Measurements from ENCODE around the gene SH3BGRL2. TPM values are rescaled to one million over a fixed set of nuclear protein-coding genes. Genes with fewer than 3 reads are reported as not detected.
"Not testable (repeated sequence)": the region's sequence is repeated elsewhere in the genome, so short reads cannot be mapped to it uniquely, and the experiment has no call there.

SH3BGRL2 gene
- total RNA-seq, 1 donor, result 26.1 TPM

DNA sequence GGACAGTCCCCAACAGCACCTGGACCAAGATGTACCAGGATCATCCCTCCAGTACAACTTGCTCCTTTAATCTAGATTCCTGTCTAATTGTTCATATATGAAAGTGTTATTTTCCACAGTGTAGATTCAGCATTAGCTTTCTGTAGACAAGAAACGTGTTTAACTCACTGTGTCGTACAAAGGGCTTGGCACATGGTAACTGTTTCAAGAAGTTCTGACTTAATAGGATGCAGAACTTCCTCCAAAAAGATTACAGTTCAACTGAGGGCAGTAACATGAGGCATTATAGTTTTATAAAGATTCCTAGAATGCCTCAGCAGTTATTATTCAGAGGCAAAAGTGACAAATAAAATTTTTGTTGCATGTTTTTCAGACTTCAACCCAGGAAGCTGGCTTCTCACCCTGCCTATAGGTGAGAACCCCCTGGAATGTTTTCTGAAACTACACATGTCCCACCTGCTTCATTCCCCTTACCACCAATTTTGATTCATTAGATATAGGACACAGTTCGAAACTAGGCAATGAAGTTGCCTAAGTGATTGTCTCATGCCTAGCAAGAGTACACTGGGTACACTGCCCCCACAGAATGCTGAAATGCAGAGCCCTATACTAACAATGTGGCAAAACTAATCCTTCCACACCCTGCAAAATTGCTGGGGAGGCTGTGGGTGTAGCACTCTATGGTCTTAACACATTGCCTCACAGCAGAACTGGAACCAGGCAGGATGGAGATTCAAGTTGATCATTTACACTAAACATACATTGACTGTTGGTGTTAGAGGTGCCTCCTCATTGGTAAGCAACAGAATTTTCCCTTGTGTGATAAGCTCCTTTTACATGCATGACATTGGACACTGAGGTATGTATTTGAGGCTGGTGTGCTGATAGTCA, 22.6 kb upstream of the SH3BGRL2 start:
- Histone ChIP-seq H3K9me3 (ENCODE audit: low read depth, low read length) (no peaks in the 10 kb centered on the region), H3K4me3 (ENCODE audit: low read length) (no peak overlapping the region), H3K4me1 (ENCODE audit: insufficient read depth, low read length) (no peaks in the 10 kb centered on the region), H3K27me3 (ENCODE audit: insufficient read depth, low read length) (no peaks in the 10 kb centered on the region)

DNA sequence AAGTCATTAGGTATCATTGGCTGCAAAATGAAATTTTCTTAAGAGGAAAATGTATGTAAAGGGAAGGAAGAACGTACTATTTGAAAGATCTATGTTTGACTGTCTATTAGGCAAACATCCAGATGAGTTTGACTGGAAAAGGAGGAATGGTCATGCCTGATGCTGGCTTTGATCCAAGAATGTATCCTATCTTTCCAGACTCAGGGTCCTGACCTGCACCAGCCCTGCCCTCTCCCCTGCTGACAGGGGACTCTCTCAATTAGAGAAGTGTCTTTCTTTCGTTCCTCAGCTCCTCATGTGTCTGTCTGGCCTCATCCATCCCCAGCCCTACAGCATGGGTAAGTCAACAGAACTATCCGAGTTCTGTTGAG, 21.9 kb upstream of the SH3BGRL2 start:
- Histone ChIP-seq H3K4me1 (ENCODE audit: insufficient read depth, low read length) (no peaks in the 10 kb centered on the region), H3K27me3 (ENCODE audit: insufficient read depth, low read length) (no peaks in the 10 kb centered on the region), H3K4me3 (ENCODE audit: low read length) (no peak overlapping the region), H3K9me3 (ENCODE audit: low read depth, low read length) (no peaks in the 10 kb centered on the region)

DNA sequence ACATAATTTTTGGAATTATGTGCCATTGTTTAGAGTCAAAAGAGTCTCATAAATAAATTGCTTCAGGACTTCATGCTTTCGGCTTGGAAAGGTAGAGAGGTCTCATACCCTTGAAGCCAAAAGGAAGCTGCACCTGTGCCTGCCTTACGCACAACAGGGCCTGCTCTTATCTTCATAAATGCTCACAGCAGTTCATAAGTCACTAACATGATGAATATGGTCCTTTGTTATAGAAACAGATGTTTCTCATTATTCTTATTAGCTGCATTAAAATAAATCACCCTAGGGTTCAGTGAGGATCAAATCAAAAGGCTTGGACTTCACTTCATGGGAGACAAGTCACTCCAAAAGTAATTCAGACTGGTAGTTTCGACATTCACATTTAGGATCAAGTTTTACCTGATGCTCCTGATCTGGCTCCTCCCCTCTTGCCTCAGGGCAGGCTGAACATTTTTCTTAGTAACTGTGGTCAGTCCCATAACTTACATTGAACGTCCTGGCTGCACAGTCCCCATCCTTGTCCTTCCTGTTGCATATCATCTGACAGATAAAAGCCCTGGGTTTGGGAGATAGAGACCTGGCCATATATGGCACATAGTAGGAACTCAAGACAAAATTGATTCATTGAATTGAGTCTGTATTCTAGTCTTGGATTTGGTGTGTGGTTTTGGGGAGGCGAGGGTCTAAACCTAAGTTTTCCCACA, 20.7 kb upstream of the SH3BGRL2 start:
- no peak overlapping the region for H3K4me3 ChIP-seq (ENCODE audit: low read length)
- H3K4me1 ChIP-seq (ENCODE audit: insufficient read depth, low read length), result no peaks in the 10 kb centered on the region
- H3K9me3 ChIP-seq (ENCODE audit: low read depth, low read length), result no peaks in the 10 kb centered on the region
- H3K27me3 ChIP-seq (ENCODE audit: insufficient read depth, low read length), result no peaks in the 10 kb centered on the region

DNA sequence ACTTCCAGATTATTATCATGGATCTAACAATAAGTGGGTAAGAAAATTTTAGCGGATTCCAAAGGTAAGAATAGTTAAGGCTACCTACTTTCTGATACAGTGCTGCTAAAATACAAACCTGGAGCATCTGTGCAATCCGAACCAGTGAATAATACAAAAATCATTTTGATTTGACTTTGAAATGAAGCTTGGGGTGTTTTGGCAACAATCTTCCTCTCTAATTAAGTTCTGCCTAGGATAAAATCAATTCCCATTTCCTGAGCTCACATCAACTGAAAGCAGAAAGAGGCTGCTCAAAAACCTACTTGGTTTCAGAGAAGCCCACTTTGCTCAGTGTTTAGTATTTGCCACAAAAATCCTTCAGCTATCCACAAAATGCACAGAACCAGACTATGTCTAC, 18.7 kb upstream of the SH3BGRL2 start:
- no peaks in the 10 kb centered on the region for H3K9me3 ChIP-seq (ENCODE audit: low read depth, low read length)
- no peaks in the 10 kb centered on the region for H3K27me3 ChIP-seq (ENCODE audit: insufficient read depth, low read length)
- H3K4me1 ChIP-seq (ENCODE audit: insufficient read depth, low read length), result no peaks in the 10 kb centered on the region
- H3K4me3 ChIP-seq (ENCODE audit: low read length), result no peak overlapping the region

DNA sequence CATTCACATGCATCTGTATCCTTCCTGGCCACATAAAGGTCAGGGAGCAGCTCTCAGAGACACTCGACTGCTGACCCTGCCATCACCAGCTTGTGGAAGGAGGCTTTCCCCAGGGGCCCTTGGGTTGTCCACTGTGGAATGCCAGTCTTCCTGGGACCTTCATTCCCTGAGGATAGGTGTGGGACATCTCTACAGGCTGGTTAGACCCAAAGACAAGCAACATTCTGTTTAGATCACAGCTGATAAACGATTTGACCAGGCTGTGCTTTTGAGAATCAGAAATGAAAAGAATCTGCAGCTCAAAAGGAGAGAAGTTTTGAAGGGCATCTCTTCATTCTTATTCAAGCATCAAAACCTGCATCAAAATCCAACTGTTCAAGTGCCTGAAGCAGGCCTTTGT, 18.2 kb upstream of the SH3BGRL2 start:
- Histone ChIP-seq H3K4me1 (ENCODE audit: insufficient read depth, low read length) (no peaks in the 10 kb centered on the region), H3K27me3 (ENCODE audit: insufficient read depth, low read length) (no peaks in the 10 kb centered on the region)

DNA sequence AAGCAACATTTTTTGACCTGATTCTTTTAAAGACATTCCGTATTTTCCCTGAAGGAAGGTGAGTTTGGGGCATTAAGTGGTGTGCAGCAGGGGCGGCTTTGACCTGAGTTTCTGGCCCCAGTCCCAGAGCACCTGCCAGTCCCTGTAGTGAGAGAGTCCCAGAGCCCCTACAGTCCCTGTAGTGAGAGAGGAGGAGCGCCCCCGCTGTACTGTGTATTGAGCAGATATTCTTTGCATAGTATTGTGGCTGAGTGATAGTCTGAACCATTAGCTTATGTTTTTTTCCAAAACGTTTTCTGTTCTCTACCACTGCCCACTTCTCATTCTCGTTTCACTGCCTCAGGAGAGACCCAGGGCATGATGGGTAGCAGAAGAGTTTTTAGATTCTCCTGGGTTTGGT, 17.2 kb upstream of the SH3BGRL2 start:
- no peaks in the 10 kb centered on the region for H3K9me3 ChIP-seq (ENCODE audit: low read depth, low read length)
- H3K4me1 ChIP-seq (ENCODE audit: insufficient read depth, low read length), result no peaks in the 10 kb centered on the region
- H3K27me3 ChIP-seq (ENCODE audit: insufficient read depth, low read length), result no peaks in the 10 kb centered on the region
- no peak overlapping the region for H3K4me3 ChIP-seq (ENCODE audit: low read length)

More for the DNA sequence above, 18.2 kb upstream of the SH3BGRL2 start:
- Histone ChIP-seq H3K4me3 (ENCODE audit: low read length) (no peak overlapping the region), H3K9me3 (ENCODE audit: low read depth, low read length) (no peaks in the 10 kb centered on the region)

DNA sequence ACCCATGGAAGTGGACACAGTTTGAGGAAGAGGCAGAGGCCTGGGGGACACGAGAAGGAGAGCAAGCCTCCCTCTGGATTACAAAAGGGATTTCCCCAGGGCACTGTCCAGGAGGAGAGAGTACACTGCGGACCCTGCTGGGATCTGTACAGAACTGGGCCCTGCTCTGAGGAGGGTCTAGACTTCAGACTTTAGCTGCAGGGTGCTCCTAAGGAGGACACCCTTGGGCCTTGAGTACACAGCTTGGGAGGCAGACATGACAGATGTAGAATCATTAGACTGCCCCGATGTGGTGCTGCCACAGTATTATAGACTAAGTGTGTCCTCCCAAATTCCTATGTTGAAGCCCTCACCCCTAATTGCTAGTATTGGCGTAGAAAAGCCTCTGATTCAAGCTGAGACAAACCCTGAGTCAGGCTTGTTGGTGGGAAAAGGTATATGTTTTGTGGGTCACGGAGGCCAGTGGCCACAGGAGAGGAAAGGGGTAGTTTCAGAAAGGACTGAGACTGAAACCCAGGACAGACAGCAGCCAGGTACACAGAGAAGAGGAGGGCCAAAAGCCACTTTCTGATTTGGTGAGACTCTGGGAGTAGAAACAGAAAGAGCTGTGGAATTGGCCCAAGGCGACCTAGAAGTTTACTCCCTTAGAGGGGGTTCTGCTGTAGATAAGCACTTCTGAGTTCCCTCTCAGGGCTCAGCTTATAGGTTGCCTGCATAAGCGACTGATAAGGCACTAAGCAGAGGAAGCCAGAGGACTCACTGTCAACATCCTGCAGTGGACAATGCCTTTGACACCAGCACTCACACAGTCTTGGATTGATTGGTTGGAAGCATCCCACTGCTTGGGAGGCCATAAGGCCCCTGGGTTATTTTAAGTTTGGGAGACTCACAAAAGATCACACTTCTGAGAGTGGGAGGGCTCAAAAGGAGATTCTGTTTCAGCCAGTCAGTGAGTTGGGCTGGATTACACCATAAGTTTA, 16.5 kb upstream of the SH3BGRL2 start:
- Histone ChIP-seq H3K9me3 (ENCODE audit: low read depth, low read length) (no peaks in the 10 kb centered on the region), H3K27me3 (ENCODE audit: insufficient read depth, low read length) (no peaks in the 10 kb centered on the region), H3K4me1 (ENCODE audit: insufficient read depth, low read length) (no peaks in the 10 kb centered on the region), H3K4me3 (ENCODE audit: low read length) (no peak overlapping the region)

DNA sequence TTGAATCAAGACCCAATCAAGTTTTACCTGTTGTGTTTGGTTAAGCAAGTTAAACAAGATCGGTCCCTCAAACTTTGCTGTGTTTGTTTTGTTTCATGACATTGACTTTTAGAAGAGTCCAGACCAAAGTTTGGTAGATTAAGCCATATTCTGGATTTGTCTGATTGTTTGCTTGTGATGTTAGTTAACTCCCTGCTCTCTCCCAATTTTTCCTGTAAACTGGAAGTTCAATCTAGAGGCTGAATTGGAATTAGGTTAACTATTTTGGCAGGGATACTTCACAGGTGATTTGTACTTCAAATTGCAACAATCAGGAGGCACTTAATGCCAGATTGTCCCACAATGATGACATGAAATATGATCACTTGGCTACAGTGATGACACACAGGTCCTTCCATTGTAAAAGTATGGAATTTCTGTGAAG, 13.6 kb upstream of the SH3BGRL2 start:
- H3K27me3 ChIP-seq (ENCODE audit: insufficient read depth, low read length), result no peaks in the 10 kb centered on the region
- H3K4me1 ChIP-seq (ENCODE audit: insufficient read depth, low read length), result no peaks in the 10 kb centered on the region
- no peaks in the 10 kb centered on the region for H3K9me3 ChIP-seq (ENCODE audit: low read depth, low read length)
- no peak overlapping the region for H3K4me3 ChIP-seq (ENCODE audit: low read length)

DNA sequence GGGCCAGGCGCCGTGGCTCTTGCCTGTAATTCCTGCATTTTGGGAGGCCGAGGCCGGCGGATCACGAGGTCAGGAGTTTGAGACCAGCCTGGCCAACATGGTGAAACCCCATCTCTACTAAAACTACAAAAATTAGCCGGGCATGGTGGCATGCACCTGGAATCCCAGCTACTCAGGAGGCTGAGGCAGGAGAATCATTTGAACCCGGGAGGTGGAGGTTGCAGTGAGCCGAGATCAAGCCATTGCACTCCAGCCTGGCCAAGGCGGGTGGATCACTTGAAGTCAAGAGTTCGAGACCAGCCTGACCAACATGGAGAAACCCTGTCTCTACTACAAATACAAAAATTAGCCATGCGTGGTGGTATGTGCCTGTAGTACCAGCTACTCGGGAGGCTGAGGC, 12.7 kb upstream of the SH3BGRL2 start:
- not testable (repeated sequence) for H3K4me3 ChIP-seq (ENCODE audit: low read length); H3K27me3 ChIP-seq (ENCODE audit: insufficient read depth, low read length); H3K9me3 ChIP-seq (ENCODE audit: low read depth, low read length); H3K4me1 ChIP-seq (ENCODE audit: insufficient read depth, low read length)

DNA sequence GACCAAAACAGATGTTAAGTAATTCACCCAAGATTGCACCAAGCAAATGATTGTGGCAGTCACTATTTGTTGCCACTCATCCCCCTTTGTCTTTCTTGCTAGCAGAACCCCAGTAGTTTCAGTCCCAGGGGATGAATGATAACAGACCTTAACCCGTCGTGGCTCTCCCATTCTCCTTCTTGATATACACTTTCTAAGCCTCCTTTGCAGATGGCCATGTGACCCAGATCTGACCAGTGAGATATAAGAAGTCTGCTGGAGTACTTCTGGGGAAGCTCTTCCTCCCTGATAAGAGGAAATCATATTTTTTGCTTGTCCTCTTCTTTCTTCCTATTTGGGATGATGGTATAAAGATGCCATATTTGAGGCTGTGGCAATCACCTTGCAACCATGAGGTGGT, 9.6 kb upstream of the SH3BGRL2 start:
- no peaks in the 10 kb centered on the region for H3K9me3 ChIP-seq (ENCODE audit: low read depth, low read length)
- H3K4me3 ChIP-seq (ENCODE audit: low read length), result no peak overlapping the region

DNA sequence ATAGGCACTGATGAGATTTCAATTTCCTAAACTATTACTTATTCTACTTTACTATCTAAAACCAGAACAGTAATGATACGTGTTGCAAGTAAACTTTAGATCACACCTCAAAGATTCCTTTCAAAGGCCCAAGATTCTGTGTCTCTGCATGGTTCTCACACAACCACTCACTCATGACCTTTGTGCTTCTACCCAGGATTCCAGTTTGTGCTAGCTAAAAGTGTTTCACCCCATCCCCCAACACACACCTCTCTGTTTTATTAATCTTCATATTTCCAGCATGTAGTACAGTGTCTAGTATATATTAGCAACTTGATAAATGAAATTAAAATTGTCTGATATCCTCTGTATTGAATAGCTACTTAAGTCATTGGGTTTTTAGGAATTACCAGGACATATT, 8.8 kb upstream of the SH3BGRL2 start:
- H3K27me3 ChIP-seq (ENCODE audit: insufficient read depth, low read length), result no peaks in the 10 kb centered on the region
- H3K4me3 ChIP-seq (ENCODE audit: low read length), result no peak overlapping the region
- no peaks in the 10 kb centered on the region for H3K9me3 ChIP-seq (ENCODE audit: low read depth, low read length)
- no peaks in the 10 kb centered on the region for H3K4me1 ChIP-seq (ENCODE audit: insufficient read depth, low read length)

More for the DNA sequence above, 9.6 kb upstream of the SH3BGRL2 start:
- Histone ChIP-seq H3K27me3 (ENCODE audit: insufficient read depth, low read length) (no peaks in the 10 kb centered on the region), H3K4me1 (ENCODE audit: insufficient read depth, low read length) (no peaks in the 10 kb centered on the region)

DNA sequence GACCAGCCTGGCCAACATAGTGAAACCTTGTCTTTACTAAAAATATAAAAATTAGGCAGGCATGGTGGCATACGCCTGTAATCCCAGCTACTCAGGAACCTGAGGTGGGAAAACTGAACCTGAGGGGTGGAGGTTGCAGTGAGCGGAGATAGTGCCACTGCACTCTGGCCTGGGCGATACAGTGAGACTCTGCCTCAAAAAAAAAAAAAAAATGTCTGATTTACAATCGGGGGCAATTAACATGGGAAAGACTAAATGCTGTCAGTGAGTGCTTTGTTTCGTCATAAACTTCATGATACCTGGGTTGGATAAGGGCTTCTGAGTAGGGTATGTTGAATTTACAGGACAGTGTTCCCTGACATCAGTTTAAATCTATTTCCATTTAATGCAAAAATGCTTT, 8.0 kb upstream of the SH3BGRL2 start:
- Histone ChIP-seq H3K4me3 (ENCODE audit: low read length) (no peak overlapping the region), H3K9me3 (ENCODE audit: low read depth, low read length) (no peaks in the 10 kb centered on the region), H3K27me3 (ENCODE audit: insufficient read depth, low read length) (no peaks in the 10 kb centered on the region), H3K4me1 (ENCODE audit: insufficient read depth, low read length) (no peaks in the 10 kb centered on the region)

DNA sequence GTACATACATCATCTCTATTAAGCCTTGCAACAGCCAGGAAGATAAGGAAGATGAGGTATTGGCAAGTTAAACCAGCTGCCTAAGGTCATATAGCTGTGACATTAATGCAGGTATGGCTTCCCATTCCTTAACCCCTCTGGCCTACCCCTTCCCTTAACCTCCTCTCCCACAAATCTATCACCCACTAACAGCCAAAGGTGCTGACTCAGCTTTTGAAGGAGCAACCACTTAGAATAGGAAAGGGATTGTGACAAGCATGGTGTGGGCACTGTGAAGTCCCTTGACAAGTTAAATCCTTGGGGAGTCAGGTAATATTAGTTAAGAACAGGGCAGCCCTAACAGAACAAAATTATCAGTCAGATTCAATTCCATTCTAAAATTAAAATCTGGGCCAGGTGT, 5.4 kb upstream of the SH3BGRL2 start:
- Histone ChIP-seq H3K27me3 (ENCODE audit: insufficient read depth, low read length) (peaks cover 13% of the 10 kb centered on the region), H3K4me1 (ENCODE audit: insufficient read depth, low read length) (peaks cover 2% of the 10 kb centered on the region), H3K4me3 (ENCODE audit: low read length) (no peak overlapping the region), H3K9me3 (ENCODE audit: low read depth, low read length) (no peaks in the 10 kb centered on the region)

DNA sequence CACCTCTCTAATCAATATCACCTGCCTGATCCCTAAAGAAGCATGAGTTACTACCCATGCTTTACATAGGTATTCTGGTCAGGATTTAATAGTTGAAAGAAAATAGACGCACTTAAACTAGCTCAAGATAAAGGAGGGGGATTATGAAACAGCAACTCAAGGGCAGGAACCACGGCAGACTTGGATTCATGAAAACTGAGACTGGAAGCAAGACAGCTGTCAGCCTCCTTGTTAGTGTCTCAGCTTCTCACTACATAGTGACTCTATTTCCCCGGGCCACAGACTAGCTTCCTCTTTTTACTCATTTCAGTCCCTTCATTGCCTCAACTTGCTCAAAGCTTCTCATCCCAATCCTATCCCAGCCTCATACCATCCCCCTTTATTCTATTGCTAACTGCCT, 4.3 kb upstream of the SH3BGRL2 start:
- Histone ChIP-seq H3K27me3 (ENCODE audit: insufficient read depth, low read length) (peaks cover 23% of the 10 kb centered on the region), H3K4me3 (ENCODE audit: low read length) (no peak overlapping the region), H3K9me3 (ENCODE audit: low read depth, low read length) (no peaks in the 10 kb centered on the region), H3K4me1 (ENCODE audit: insufficient read depth, low read length) (peaks cover 12% of the 10 kb centered on the region)

DNA sequence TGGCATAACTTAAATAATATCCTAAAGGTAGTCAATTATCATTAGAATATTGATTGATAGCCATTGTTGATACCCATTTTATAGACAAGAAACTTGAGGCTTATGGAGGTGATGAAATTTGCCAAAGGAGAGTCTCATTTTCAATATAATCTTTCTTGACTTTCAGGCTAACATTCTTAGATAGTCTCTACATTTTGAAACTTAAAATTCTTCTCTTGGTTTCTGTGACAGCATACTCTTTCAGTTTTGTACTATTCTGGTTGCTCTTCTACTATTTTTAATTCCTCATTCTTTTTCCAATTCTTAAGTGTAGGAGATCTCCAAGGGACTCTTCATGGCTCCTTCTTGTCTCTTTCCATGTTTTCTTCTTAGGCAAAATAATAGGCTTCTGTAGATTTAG, 3.7 kb upstream of the SH3BGRL2 start:
- Histone ChIP-seq H3K4me1 (ENCODE audit: insufficient read depth, low read length) (peaks cover 12% of the 10 kb centered on the region), H3K27me3 (ENCODE audit: insufficient read depth, low read length) (peaks cover 29% of the 10 kb centered on the region), H3K9me3 (ENCODE audit: low read depth, low read length) (no peaks in the 10 kb centered on the region), H3K4me3 (ENCODE audit: low read length) (no peak overlapping the region)
